ENCODE measurements around the gene SARS2. TPM values are rescaled to one million over a fixed set of nuclear protein-coding genes. Genes with fewer than 3 reads are reported as not detected.

Gene SARS2
- total RNA-seq, 4 donors from 2014 or later: 9.9 to 13.7 (median 11.9) TPM

- Histone ChIP-seq H3K9me3 (no peaks in the 10 kb centered on the region), H3K4me1 (peaks cover 0 to 12% (median 0%) of the 10 kb centered on the region in 3 donors), H3K27me3 (no peaks in the 10 kb centered on the region), H3K27ac (no peak overlapping the region), H3K4me3 (no peak overlapping the region), H3K36me3 (peaks cover 0 to 35% of the 10 kb centered on the region in 2 donors)
- 53% methylated on average over 2 of the region's 2 CpGs; no CpG with 5 or more reads in 1 of the 2 donors for WGBS, 2 donors (ENCODE audit: low coverage in 1 of 2)
- no peak for ATAC-seq
- TF ChIP-seq POLR2AphosphoS5 (IDR thresholded peaks at IDR 0.05) (no peak), POLR2A (IDR thresholded peaks at IDR 0.05) (no peak), EP300 (IDR thresholded peaks at IDR 0.05) (no peak), CTCF (IDR thresholded peaks at IDR 0.05) (no peak)
Measured at GRCh38 chr19:38964738-38965137, 34.2 kb upstream of the SARS2 start.

GRCh38 chr19:38959618-38960017 lies 29.1 kb upstream of the SARS2 start:
- no peak for ATAC-seq
- H3K4me1 ChIP-seq: peaks cover 0 to 12% (median 0%) of the 10 kb centered on the region in 3 donors
- H3K9me3 ChIP-seq: no peaks in the 10 kb centered on the region
- H3K27ac ChIP-seq: no peak overlapping the region
- H3K4me3 ChIP-seq: no peak overlapping the region
- TF ChIP-seq POLR2AphosphoS5 (IDR thresholded peaks at IDR 0.05): no peak
- TF ChIP-seq CTCF (IDR thresholded peaks at IDR 0.05): no peak
- no peak for TF ChIP-seq EP300 (IDR thresholded peaks at IDR 0.05)
- no peak for TF ChIP-seq POLR2A (IDR thresholded peaks at IDR 0.05)
- H3K36me3 ChIP-seq: peaks cover 0 to 21% of the 10 kb centered on the region in 2 donors
- no peaks in the 10 kb centered on the region for H3K27me3 ChIP-seq
- 57 to 86% methylated on average over 1 to 4 of the region's 5 CpGs for WGBS, 2 donors (ENCODE audit: low coverage in 1 of 2)

GRCh38 chr19:38958301-38958700 lies 27.7 kb upstream of the SARS2 start:
- Histone ChIP-seq H3K4me3 (no peak overlapping the region), H3K4me1 (peaks cover 0 to 12% (median 0%) of the 10 kb centered on the region in 3 donors), H3K27me3 (no peaks in the 10 kb centered on the region), H3K36me3 (peaks cover 0 to 15% of the 10 kb centered on the region in 2 donors), H3K9me3 (no peaks in the 10 kb centered on the region), H3K27ac (no peak overlapping the region)
- TF ChIP-seq EP300 (IDR thresholded peaks at IDR 0.05) (no peak), POLR2A (IDR thresholded peaks at IDR 0.05) (no peak), POLR2AphosphoS5 (IDR thresholded peaks at IDR 0.05) (no peak), CTCF (IDR thresholded peaks at IDR 0.05) (no peak)
- ATAC-seq: no peak
- WGBS, 2 donors (ENCODE audit: low coverage in 1 of 2): 93% methylated on average over 2 of the region's 2 CpGs; no CpG with 5 or more reads in 1 of the 2 donors

GRCh38 chr19:38956264-38956663 lies 25.7 kb upstream of the SARS2 start:
- ATAC-seq: no peak
- Histone ChIP-seq H3K4me3 (no peak overlapping the region), H3K4me1 (no peaks in the 10 kb centered on the region), H3K27me3 (no peaks in the 10 kb centered on the region), H3K9me3 (no peaks in the 10 kb centered on the region), H3K27ac (no peak overlapping the region), H3K36me3 (peaks cover 0 to 15% of the 10 kb centered on the region in 2 donors)
- no peak for TF ChIP-seq POLR2AphosphoS5 (IDR thresholded peaks at IDR 0.05)
- TF ChIP-seq EP300 (IDR thresholded peaks at IDR 0.05): no peak
- TF ChIP-seq POLR2A (IDR thresholded peaks at IDR 0.05): no peak
- no peak for TF ChIP-seq CTCF (IDR thresholded peaks at IDR 0.05)
- WGBS, 2 donors (ENCODE audit: low coverage in 1 of 2): 83% methylated on average over 2 of the region's 2 CpGs; no CpG with 5 or more reads in 1 of the 2 donors

GRCh38 chr19:38953677-38954076 lies 23.1 kb upstream of the SARS2 start:
- Histone ChIP-seq H3K36me3 (peaks cover 0 to 15% of the 10 kb centered on the region in 2 donors), H3K9me3 (no peaks in the 10 kb centered on the region), H3K27ac (no peak overlapping the region), H3K4me3 (no peak overlapping the region), H3K27me3 (no peaks in the 10 kb centered on the region), H3K4me1 (peaks cover 0 to 15% (median 7%) of the 10 kb centered on the region in 3 donors)
- no peak for ATAC-seq
- TF ChIP-seq CTCF (IDR thresholded peaks at IDR 0.05): no peak
- no peak for TF ChIP-seq EP300 (IDR thresholded peaks at IDR 0.05)
- TF ChIP-seq POLR2A (IDR thresholded peaks at IDR 0.05): no peak
- no peak for TF ChIP-seq POLR2AphosphoS5 (IDR thresholded peaks at IDR 0.05)
- 66 to 76% methylated on average over 4 of the region's 4 CpGs for WGBS, 2 donors (ENCODE audit: low coverage in 1 of 2)

Data from gastroesophageal sphincter (tissue), 4 donors.